UCSD-AML1 (cell line): ENCODE measurements around the gene XPO6.
"Not testable (repeated sequence)": the region's sequence is repeated elsewhere in the genome, so short reads cannot be mapped to it uniquely, and the experiment has no call there.

ENCODE experiments used
- DNase-seq: peaks from one replicate; lab custom pipeline; 2025; ENCODE audit not compliant: unreplicated experiment; lab: John Stamatoyannopoulos, UW

Gene XPO6, protein sequence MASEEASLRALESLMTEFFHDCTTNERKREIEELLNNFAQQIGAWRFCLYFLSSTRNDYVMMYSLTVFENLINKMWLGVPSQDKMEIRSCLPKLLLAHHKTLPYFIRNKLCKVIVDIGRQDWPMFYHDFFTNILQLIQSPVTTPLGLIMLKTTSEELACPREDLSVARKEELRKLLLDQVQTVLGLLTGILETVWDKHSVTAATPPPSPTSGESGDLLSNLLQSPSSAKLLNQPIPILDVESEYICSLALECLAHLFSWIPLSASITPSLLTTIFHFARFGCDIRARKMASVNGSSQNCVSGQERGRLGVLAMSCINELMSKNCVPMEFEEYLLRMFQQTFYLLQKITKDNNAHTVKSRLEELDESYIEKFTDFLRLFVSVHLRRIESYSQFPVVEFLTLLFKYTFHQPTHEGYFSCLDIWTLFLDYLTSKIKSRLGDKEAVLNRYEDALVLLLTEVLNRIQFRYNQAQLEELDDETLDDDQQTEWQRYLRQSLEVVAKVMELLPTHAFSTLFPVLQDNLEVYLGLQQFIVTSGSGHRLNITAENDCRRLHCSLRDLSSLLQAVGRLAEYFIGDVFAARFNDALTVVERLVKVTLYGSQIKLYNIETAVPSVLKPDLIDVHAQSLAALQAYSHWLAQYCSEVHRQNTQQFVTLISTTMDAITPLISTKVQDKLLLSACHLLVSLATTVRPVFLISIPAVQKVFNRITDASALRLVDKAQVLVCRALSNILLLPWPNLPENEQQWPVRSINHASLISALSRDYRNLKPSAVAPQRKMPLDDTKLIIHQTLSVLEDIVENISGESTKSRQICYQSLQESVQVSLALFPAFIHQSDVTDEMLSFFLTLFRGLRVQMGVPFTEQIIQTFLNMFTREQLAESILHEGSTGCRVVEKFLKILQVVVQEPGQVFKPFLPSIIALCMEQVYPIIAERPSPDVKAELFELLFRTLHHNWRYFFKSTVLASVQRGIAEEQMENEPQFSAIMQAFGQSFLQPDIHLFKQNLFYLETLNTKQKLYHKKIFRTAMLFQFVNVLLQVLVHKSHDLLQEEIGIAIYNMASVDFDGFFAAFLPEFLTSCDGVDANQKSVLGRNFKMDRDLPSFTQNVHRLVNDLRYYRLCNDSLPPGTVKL

DNA sequence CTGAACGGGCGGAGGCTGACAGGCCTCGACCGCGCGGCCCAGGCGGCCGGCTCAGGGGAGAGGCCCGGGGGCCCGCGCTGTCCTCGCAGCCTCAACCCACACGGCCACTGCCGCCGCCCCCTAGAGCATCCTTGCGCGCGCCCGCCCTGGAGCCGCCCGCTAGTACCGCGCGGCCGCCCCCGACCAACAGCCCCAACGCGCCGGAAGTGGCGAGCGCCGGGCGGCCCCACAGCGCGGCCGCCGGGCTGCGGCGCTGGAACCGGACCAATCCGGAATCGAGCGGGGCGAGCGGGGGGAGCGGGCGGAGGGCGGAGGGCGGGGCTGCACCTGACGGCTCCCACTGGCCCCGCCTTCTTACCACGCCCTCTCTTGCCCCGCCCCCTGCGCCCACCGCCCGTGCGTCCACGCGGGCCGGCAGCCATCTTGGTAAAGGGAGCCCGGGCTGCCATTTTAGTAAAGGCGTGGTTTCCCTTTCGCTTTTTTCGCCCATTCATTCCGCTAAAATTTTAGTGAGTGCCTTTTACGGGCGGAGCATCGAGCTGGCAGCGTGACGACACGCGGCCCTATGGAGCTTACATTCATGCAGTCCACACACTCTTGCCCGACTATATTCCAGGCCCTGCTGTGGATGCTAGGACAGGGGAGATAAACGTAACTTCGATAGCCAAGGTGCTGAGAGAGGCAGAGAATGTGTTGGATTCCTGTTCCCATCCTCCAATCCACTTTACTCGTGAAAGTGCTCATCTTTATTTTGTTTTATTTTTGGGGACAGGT lies at the start of gene XPO6:
XPO6 (minus strand) TSS at position 208 of the 774 bp plus-strand sequence. CDS start 597 bp downstream, outside the sequence.
- DNase-seq = peak; percentile 98

DNA sequence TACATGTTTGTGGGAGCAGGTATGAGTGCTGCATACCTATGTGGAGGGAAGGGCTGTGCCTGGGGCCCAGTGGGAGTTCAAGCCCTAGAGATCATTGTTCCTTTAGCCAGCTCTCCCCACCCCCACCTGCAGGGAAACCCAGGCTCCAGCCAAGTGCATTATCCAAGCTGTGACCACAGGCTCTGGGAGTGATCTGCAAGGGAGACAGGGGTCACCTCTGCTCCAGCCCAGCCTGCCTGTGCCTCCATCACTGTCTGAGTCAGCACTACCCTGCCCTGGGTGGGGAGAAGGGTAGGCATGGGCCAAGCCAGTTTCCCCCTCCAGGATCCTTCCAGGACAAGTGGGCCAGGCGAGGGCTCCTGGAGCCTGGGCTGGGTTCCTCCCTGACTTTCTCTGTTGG lies 48.4 kb upstream of the XPO6 start:
- no peak for DNase-seq

DNA sequence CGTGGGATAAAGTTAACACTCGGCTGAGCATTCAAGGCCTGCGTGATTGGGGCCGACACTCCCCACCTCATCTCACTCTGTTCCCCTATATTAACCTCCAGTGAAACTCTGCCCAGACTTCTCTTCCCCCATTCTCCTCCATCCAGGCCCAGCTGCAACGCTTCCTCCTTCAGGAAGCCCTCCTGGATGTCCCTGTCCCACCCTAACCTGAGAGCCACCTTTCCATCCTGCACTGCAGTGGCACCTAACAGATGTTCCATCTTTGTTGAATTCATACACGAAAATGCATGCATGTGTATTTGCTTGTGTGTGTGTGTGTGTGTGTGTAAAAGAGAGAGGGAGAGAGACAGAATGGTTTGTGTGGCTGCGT lies 48.0 kb upstream of the XPO6 start:
- DNase-seq = no peak

DNA sequence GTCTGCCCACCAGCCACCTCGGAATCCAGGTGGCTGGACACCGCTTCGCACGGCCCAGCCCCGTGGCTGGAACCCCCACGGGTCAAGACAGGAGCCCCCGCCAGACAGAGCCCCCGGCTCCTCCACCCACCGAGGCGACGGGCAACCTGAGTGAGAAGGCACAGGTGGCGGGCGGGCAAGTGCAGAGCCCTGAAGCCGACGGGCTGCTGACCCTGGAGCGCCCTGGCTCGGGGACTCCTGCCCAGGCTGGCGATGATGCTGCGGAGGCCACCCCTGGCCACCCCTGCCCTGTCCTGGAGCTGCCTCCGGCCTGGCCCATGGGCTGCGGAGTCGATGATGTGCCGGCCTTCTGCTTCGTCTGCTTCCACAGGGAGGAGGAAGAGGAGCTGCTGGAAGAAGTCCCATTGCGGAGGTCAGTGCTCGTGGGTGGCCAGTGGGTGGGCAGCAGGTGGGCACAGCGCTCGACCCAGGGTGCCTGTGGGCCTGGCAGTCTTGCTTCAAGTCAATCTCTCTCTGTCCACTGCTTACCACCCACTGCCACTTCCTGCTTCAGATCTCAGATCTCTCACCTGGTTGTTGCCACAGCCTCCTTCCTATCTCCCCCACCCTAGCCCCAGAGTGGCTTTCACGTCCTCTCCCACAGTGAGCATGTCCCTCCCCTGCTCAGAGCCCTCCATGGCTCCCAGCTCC lies 47.5 kb upstream of the XPO6 start:
- no peak for DNase-seq

DNA sequence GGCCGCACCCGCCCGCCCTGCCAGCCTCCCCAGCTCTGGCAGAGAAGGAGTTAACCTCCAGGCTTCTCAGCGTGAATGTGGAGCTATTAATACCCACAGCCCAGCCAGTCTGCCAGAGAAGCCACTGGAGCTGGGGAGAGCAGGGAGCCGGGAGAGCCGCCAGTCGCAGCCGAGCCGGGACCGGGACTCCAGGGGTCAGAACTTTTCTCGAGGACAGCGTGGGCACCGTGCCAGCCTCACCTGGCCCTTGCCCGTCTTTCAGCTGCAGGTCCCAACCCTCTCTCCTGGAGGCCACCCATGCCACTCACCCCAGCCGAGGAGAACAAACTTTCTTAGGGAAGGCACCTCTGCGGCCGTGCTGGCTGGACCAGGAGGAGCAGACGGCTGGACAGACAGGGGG lies 46.8 kb upstream of the XPO6 start:
- no peak for DNase-seq

DNA sequence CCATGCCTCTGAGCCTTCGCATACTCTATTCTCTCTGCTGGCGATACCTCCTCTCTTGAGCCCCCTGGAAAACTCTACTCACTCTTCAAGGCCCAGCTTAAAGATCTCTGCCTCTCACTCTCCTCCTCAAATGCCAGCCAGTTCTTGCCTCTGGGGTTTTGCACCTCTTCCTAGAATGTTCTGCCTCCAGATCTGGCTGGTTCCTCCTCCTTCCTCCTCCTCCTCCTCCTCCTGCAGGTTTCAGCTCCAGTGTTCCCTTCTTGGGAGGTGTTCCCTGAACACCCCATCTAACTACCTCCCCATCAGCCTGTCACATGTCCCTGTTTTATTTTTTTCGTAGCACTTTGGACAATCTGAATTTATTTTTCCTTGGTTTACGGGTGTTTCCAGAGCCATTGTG lies 45.5 kb upstream of the XPO6 start:
- DNase-seq = no peak

DNA sequence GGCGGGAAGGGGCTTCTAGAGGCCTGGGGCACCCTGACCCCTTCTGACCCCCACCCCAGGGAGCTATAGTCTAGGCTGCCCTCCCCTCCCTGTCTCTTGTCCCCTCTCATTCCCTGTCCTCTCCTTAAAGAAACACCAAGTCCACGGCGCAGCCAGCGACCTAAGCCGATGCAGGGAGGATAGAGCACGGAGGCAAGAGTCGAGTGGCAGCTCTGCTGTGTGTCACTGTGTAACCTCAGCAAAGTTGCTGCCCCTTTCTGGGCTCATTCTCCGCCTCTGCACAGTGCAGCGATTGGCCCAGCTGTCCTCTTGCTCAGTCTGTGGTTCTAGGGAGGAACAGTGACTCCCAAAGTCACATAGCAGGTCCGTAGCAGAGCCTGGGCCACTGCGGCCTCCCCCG lies 44.1 kb upstream of the XPO6 start:
- DNase-seq = no peak

DNA sequence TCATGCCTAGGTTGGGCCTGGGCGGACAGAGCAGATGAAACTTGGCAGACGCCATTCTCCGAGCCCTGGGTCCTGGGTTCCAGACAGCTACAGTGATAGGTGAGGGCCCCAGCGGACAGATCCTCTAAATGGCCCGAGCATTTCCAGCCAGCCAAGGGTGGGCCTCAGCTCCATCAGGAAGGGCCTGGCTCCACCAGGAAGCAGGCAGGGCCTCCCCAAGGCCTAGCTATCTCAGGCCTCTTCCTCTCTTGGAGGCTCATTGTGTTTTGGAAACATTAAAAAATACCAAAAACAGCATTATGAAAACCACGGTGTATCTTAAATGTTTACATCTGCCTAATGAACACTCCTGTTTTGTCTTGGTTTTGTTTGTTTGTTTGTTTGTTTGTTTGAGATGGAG lies 42.4 kb upstream of the XPO6 start:
- DNase-seq = no peak

DNA sequence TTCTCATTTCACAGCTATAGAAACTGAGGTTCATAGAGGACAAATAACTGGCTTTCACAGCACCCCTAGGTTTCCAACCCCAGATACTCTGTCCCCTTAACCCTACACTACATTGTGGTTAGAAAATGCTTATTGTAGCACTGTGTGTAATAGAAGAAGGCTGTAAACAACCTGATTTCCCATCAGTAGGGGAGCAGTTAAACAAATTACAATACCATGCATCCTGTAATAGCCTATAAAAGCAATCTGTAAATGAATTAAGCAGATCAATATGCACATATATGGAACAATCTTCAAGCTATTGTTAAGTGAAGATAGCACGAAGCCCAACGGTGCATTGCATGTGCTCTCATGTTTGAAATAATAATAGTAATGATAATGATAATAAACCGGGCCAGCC lies 39.2 kb upstream of the XPO6 start:
- DNase-seq = no peak

DNA sequence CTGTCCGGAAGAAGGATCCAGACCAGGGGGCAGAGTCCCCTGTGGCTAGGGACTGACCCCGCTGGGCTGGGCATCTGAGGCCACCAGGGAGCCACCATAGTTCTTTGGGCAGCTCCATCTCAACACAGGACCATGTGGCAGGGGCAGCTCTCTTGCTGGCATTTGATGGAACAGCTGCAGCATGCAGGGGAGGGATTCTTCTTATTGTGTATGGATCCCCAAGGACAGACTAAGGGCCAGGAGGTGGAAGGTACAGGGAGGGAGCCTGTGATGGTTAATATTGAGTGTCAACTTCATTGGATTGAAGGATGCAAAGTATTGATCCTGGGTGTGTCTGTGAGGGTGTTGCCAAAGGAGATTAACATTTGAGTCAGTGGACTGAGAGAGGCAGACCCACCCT lies 37.7 kb upstream of the XPO6 start:
- not testable (repeated sequence) for DNase-seq

DNA sequence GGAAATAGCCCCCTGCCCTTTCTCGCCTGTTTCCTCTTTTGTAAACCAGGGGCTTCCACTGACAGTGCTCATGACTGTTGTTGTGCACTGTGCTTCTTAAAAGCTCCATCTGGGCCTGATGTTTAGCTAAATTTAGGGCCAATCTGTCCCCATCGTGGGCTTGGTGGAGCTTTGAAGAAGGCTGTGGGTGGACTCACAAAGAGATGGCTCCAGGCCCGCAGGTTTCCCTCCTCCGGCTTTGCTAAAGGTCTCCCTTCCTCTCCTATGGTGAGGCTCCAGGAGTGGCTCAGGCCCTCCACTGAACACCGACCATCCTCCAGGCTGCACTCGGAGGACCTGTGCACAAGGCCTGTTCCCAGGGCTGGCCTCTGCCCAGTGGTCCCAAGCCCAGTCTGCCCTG lies 30.2 kb upstream of the XPO6 start:
- no peak for DNase-seq

DNA sequence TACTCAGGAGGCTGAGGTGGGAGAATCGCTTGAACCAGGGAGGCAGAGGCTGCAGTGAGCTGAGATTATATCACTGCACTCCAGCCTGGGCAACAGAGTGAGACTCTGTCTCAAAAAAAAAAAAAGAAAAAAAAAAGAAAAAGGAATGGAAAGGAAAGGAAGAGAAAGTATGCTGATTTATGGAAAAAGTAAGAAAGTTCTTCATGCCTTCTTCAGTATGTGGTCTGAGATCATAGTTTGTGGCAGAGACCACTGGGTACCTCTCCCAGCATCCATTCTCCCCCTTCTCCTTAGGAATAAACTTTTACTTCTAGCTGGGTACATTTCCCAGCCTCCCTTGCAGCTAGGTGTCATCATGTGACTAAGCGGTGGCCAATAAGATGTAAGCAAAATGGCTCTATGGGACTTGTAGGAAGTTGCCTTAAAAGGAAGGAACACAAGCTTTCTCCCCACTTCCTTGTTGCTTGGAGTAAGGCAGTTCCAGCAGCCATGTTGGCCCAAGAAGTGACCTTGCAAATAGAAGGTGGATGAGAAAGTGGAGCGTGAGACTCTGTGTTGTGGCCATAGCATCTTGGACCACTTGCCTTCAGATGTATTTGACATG lies 26.1 kb upstream of the XPO6 start:
- DNase-seq = no peak

DNA sequence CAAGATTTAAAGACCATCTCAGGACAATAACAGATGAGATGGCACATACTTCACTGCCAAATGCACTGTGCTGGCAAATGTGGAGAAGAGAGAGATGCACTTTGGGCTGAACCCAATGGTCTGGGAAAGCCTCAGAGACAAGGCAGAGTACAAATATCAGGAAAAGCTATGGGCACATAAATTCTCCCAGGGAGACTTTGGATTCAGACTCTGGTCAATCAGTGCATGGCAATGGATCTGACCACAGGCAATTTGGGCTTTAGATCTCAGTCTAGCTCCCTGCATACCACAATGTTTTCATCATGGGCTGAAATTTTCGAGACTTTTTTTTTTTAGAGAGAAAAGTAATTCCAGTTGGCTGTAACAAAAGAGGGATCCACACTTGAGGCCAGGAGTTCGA lies 20.0 kb upstream of the XPO6 start:
- no peak for DNase-seq

DNA sequence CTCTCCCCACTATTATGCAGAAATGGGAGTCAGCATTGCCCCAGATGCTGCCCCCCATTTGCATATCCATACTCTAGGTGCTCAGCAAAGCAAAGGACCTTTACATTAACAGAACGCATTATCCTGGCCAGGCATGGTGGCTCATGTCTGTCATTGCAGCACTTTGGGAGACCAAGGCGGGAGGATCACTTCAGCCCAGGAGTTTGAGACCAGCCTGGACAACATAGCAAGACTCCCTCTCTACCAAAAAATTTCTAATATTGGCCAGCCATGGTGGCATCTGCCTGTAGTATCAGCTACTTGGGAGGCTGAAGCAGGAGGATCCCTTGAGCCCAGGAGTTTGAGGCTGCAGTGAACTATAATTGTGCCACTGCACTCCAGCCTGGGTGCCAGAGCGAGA lies 12.1 kb upstream of the XPO6 start:
- DNase-seq = not testable (repeated sequence)

DNA sequence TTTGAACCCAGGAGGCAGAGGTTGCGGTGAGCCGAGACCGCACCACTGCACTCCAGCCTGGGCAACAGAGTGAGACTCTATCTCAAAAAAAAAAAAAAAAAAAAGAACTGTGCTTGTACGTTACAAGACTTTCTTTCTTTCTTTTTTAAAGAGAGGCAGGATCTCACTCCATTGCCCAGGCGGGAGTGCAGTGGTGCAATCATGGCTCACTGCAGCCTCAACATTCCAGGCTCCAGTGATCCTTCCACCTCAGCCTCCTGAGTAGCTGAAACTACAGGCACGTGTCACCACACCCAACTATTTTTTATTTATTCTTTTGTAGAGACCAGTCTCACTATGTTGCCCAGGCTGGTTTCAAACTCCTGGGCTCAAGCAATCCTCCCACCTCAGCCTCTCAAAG lies 8.0 kb upstream of the XPO6 start:
- DNase-seq = not testable (repeated sequence)

DNA sequence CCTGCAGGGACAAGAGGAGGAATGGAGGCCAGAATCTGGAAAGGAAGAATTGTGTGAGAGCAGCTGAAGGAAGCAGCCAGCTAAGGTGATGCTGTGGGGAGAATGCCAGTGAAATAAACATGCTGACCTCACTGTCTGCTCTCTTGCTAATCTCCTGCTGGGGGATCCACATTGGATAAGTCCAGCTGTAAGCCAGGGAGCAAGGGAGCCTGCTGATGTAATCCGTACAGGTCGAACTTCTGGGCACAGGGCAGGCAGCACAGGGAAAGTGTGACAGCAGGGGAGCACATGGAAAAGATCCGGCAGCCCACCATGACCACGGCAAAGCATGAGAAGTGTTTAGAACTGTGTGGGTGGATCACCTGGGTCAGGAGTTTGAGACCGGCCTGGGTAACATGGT lies 7.5 kb upstream of the XPO6 start:
- no peak for DNase-seq

DNA sequence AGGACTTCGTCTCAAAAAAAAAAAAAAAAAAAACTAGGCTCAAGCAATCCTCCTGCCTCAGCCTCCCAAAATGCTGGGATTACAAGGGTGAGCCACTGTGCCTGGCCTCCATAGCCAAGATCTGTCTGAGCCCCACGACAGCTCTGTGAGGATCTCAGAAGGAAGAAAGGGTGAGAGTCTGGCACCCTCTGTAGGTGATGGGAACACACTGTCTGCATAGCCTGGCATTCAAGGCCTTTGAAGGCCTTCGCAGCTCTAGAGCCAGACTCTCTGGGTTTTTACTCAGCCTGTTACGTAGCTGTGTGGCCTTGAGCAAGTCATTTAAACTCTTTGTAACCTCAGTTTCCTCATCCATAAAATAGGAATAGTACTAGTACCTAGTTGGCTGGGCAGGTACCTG lies 6.3 kb upstream of the XPO6 start:
- peak; percentile 44 for DNase-seq

DNA sequence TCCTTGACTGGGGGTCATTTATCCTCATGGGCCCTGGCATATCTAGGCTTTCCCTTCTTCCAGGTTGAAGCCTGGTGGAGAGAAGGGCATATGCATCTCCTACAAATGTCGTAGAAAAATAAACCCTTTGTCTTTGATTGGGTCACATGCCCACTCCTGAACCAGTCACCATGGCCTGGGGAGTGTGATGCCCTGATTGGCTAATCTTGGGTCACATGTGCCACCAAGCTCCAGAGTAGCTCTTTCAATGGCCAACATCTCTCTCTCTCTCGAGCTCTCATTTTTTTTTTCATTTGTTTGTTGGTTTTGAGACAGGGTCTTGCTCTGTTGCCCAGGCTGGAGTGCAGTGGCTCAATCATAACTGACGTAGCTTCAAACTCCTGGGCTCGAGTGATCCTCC lies 5.6 kb upstream of the XPO6 start:
- no peak for DNase-seq

DNA sequence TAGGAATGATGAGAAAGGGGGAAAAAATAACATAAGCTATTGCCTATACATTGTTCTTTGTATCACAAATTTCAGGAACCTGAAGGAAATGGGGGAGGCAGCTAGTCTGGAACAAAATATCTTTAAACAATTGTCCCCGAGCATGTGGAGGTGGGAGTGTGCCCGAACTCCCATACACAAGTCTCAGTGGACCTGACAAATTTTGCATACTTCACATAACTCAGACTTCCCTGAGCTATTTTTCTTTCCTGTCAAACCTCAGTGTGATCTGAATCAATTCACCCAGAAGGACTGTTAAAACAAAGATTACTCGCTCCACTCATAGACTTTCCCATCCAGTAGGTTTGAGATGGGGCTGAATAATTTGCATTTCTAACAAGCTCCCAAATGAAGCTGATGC lies 1.6 kb upstream of the XPO6 start:
- DNase-seq = no peak

DNA sequence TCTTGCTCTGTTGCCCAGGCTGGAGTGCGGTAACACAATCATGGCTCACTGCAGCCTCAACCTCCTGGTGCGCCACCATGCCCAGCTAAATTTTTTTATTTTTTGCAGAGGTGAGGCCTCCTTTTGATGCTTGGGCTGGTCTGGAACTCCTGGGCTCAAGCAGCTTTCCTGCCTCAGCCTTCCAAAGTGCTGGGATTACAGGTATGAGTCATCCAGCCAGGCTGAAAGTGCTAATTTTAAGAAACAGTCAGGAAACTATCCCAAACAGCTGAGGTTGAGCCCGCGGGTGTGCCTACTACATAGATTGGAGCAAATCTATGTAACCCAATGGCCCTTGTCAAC lies 738 bp upstream of the XPO6 start:
- DNase-seq = no peak
